ACC112 (cell line): Measurements from ENCODE around the gene RSRP1.

Experiments
- H2AFZ ChIP-seq: fragments of 200-600 bp; sonication (generic); one replicate; pipeline ENCODE4 v1.6.0; 2017; ENCODE audit warnings: antibody characterized with exemption, low read length; ENCODE audit not compliant: unreplicated experiment
- H3K27ac ChIP-seq: fragments of 200-600 bp; sonication (generic); 2 replicates; pipeline ENCODE4 v1.5.1; 2014; ENCODE audit warnings: low read depth, mild to moderate bottlenecking, antibody characterized with exemption, low read length, moderate library complexity
- H3K27me3 ChIP-seq: fragments of 200-600 bp; sonication (generic); 2 replicates; pipeline ENCODE4 v1.6.1; 2014; ENCODE audit warnings: mild to moderate bottlenecking, antibody characterized with exemption, low read length, moderate library complexity, mixed read lengths; ENCODE audit not compliant: insufficient read depth
- H3K36me3 ChIP-seq: fragments of 200-600 bp; sonication (generic); 2 replicates; pipeline ENCODE4 v1.6.1; 2016; ENCODE audit warnings: mild to moderate bottlenecking, antibody characterized with exemption, low read length, moderate library complexity, mixed read lengths; ENCODE audit not compliant: insufficient read depth
- H3K4me1 ChIP-seq: fragments of 200-600 bp; sonication (generic); one replicate; pipeline ENCODE4 v1.6.1; 2016; ENCODE audit warnings: low read length, mixed read lengths; ENCODE audit not compliant: insufficient read depth, unreplicated experiment, control insufficient read depth
- H3K4me3 ChIP-seq: fragments of 200-600 bp; sonication (generic); 2 replicates; pipeline ENCODE4 v1.5.1; 2014; ENCODE audit warnings: mild to moderate bottlenecking, low read depth, low read length
- H3K79me2 ChIP-seq: fragments of 200-600 bp; sonication (generic); one replicate; pipeline ENCODE4 v1.6.0; 2016; ENCODE audit warnings: low read length; ENCODE audit not compliant: control insufficient read depth, unreplicated experiment, insufficient read depth

The RSRP1 gene

DNA sequence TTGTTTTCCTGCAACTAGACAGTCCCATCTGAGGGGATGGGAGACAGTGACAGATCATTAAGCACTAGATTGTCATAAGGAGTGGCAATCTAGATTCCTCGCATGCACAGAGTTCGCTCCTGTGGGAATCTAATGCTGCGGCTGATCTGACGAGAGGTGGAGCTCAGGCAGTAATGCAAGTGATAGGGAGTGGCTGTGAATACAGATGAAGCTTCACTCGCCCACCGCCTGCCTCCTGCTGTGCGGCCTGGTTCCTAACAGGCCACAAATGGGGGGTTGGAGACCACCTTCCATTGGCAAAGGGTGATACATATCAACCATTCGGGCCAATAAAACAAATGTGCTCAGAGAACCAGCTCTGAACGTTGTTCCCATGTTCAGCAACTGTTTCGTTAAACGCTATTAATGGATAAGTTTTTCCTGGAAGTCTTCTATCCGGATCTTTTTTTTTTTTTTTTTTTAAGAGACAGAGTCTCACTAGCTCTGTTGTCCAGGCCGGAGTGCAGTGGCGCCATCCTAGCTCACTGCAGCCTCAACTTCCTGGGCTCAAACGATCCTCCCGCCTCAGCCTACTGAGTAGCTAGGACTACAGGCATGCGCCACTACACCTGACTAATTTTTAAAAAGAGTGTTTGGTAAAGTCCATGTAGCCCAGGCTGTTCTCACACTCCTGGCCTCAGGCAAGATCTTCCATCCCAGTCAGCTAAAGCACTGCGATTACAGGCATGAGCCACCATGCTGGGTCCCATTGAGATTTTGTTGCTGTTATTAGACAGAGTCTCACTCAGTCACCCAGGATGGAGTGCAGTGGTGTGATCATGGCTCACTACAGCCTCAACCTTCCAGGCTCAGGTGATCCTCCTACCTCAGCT lies 8.7 kb upstream of the RSRP1 start:
- no peaks in the 10 kb centered on the region for H3K36me3 ChIP-seq
- H3K27me3 ChIP-seq = no peaks in the 10 kb centered on the region
- no peak overlapping the region for H3K27ac ChIP-seq
- peaks cover 7% of the 10 kb centered on the region for H3K79me2 ChIP-seq
- H3K4me3 ChIP-seq = no peak overlapping the region
- no peak overlapping the region for H2AFZ ChIP-seq
- H3K4me1 ChIP-seq = peaks cover 11% of the 10 kb centered on the region

DNA sequence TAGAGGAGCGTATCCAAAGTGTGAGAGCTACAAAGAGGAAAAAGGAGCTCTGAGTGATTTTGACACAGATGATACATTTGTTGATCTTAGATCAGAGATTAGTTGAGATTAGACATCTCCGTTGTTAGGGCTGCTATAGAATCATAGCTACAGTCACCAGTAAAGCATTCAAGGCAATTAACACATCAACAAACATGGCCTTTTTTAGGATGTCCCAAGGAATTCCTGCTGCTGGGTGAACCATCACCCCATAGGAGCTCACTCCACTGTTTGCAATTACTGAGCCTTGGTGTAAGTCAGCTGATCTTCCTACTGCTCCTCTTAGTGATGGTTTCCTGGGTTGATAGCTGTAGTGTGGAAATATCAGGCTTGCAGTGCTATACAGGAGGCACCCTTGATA lies 6.7 kb upstream of the RSRP1 start:
- H2AFZ ChIP-seq = no peak overlapping the region
- peaks cover 4% of the 10 kb centered on the region for H3K4me1 ChIP-seq
- H3K79me2 ChIP-seq = peaks cover 7% of the 10 kb centered on the region
- H3K27me3 ChIP-seq = no peaks in the 10 kb centered on the region
- H3K27ac ChIP-seq = 0 out of 2 replicates have a peak overlapping the region, but pooled peaks have one; percentile 32
- no peaks in the 10 kb centered on the region for H3K36me3 ChIP-seq
- no peak overlapping the region for H3K4me3 ChIP-seq

DNA sequence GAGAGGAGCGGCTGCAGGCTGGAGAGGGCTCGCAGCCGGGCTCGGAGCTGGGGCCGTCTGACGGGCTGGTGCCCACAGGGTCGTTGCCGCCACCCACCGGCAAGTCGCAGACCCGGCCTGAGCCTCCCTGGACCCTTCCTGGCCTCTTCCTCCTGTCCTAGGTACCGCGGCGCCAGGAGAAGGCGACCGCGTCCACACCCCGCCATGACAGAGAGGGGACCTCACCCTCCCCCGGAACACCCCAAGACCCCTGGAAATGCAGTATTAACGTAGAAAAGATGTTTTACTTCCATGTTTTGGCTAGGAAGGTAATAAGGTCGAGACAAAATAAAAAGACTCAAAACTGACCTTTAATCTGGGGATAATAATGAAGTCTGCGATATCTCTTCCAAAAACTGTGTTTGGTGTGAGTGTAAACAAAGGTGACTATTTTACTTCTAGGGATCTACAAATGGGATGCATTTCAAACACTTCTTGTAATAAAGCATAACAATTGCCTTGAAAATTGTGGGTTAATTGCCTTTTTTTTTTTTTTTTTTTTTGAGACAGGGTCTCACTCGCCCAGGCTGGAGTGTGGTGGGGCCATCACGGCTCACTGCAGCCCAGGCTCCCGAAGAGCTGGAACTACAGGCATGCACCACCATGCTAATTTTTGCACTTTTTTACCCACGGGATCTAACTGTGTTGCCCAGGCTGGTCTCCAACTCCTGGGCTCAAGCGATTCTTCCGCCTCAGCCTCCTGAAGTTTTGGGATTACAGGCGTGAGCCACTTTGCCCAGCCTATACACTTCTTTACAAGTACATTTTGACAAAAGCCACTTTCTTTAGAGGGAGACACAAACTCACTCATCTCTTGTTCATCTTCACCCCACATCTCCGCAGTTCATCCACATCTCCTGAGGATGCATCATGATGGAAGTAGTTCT lies 838 bp upstream of the RSRP1 start:
- no peaks in the 10 kb centered on the region for H3K27me3 ChIP-seq
- peak overlapping the region; percentile 61 for H3K27ac ChIP-seq
- peaks cover 22% of the 10 kb centered on the region for H3K4me1 ChIP-seq
- peak overlapping the region; percentile 97 for H3K4me3 ChIP-seq
- H3K79me2 ChIP-seq = peaks cover 41% of the 10 kb centered on the region
- H3K36me3 ChIP-seq = peaks cover 26% of the 10 kb centered on the region
- peak overlapping the region; percentile 67 for H2AFZ ChIP-seq

DNA sequence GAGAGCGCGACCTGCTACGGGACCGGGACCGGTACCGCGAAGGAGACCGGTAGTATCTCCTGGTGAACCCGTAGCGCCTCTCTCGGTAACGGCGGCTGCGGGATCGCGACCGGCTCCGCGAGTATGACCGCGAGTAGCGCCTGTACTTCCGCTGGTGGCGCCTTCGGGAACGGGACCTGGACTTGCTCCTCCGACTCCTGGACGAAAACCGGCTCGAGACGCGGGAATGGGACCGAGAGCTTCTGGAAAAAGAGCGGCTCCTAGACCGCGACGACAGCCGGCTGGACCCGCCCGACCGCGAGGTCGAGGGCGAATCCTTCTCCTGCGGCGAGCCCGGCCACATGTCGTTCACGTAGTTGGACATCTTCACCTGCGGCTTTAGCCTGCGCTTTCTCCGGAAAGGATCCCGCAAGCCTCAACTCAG lies 642 bp downstream of the RSRP1 start:
- Histone ChIP-seq H3K4me1 (peaks cover 27% of the 10 kb centered on the region), H3K27ac (peak overlapping the region; percentile 97), H3K27me3 (no peaks in the 10 kb centered on the region), H3K36me3 (peaks cover 32% of the 10 kb centered on the region), H2AFZ (no peak overlapping the region), H3K4me3 (peak overlapping the region; percentile 97), H3K79me2 (peaks cover 50% of the 10 kb centered on the region)

DNA sequence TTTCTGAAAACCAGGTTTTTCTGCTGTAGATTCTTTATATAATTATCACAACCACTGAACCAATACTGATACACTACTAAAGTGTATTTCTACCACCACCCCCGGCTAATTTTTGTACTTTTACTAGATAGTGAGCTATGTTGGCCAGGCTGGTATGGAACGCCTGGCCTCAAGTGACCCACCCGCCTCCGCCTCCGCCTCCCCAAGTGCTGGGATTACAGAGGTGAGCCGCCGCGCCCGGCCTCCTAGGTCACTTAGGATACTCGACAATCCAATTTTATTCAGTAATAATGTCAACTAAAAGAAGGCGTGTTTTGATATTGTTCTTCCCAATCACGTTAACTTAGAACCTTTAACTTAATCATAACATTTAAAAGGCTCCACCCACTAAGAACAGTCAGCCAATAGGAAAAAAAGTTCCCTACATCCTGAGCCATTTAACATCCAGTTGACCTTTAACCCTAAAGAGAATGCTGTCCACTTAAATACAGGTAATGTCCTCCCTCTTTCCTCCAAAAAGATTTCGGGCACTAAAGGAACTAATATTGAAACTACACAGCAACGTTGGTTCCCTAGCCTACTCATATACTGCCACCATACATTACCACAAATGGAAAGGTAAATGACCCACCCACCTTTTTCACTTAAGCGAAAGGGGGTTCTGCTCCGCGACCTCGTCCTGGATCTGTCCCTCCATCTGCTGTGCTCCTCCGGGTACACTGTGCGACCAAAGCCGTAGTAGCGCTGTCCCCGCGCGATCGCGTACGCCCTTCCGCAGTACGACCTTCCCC lies 1.2 kb downstream of the RSRP1 start:
- Histone ChIP-seq H3K36me3 (peaks cover 32% of the 10 kb centered on the region), H3K27me3 (no peaks in the 10 kb centered on the region), H2AFZ (no peak overlapping the region), H3K27ac (peak overlapping the region; percentile 97; the same call in 1 of the 2 replicates), H3K4me1 (peaks cover 28% of the 10 kb centered on the region), H3K4me3 (peak overlapping the region; percentile 97), H3K79me2 (peaks cover 50% of the 10 kb centered on the region)

DNA sequence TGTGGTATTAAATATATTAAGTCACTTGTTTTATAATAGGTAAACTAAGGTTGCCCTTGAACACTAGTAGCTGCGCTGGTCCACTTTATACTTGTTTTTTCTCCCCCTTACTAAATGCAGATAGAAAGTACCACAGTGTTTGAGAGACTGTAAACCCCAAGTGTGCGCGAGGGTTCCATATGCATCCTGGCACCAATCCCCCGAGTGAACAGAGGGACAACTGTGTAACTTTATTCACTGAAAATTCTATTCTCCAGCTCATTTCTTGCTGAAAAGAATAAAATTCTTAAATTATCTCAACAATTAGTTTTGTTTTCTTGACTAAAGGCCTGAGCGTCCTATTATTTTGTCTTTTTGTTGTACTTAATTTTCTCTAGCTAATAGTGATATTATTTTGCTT lies 1.9 kb downstream of the RSRP1 start:
- Histone ChIP-seq H3K27ac (no peak overlapping the region), H3K36me3 (peaks cover 32% of the 10 kb centered on the region), H3K27me3 (no peaks in the 10 kb centered on the region), H2AFZ (no peak overlapping the region), H3K79me2 (peaks cover 53% of the 10 kb centered on the region), H3K4me1 (peaks cover 34% of the 10 kb centered on the region), H3K4me3 (peak overlapping the region; percentile 97)

DNA sequence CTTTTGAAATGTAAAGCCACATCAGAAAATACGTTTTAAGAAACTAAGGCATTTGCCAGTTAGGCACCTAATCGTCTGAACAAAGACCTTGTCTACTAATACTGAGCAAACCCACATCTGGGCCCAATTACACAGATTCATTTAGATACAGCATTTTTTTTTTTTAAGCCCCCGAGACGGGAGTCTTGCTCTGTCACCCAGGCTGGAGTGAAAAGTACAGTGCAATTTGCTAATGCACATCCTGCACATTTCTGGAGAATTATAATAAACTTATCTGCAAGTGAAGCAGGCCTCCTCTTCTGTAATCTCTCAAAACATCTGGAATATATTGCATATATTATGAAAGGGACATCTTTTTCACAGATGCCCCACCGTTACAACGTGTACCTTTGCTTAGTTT lies 3.3 kb downstream of the RSRP1 start:
- 0 out of 2 replicates have a peak overlapping the region, but pooled peaks have one; percentile 97 for H3K4me3 ChIP-seq
- H2AFZ ChIP-seq = no peak overlapping the region
- H3K27ac ChIP-seq = no peak overlapping the region
- H3K4me1 ChIP-seq = peaks cover 38% of the 10 kb centered on the region
- H3K36me3 ChIP-seq = peaks cover 32% of the 10 kb centered on the region
- peaks cover 53% of the 10 kb centered on the region for H3K79me2 ChIP-seq
- H3K27me3 ChIP-seq = no peaks in the 10 kb centered on the region

DNA sequence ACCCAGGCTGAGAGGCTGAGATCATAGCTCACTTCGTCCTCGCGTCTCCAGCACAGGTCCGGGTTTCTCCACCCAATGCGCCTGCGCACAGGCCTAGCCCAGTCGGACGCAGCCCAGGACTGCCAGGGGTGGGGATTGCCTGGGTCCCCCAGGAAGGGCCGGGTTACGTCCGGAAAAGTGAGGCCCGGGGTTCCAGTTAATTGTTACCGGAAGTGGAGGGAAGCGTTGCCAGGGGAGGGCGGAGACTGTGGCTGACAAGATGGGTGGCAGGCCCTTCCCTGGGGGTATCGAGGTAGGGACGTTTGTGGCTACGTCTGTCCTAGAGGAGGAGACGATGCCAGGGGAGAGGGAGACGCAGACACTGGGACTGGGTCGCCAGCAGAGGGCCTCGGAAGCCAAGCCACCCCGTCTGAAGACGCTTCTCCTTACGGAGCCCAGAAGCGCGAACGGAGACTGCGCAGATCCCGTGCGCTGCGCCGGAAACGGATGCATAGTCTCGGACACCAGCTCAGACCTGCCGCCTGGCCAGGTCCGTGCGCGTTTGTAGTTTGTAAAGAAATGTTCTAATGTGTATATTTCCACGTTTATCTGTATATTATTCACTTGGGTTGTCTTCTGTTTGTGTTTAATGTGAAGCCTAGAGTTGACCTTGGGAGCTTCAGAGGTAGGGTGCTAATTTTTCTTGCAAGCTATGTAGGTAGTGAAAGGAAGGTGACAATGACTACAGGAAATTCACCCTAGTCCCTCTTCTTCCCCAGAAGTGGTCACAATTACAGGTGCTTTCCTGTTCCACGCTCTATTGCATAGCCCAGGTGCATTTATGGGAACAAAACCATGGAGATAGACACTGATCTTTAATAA lies 7.3 kb downstream of the RSRP1 start:
- peaks cover 24% of the 10 kb centered on the region for H3K36me3 ChIP-seq
- no peaks in the 10 kb centered on the region for H3K27me3 ChIP-seq
- peak overlapping the region; percentile 27 for H2AFZ ChIP-seq
- H3K79me2 ChIP-seq = peaks cover 36% of the 10 kb centered on the region
- peaks cover 39% of the 10 kb centered on the region for H3K4me1 ChIP-seq
- H3K27ac ChIP-seq = peak overlapping the region; percentile 73
- peak overlapping the region; percentile 71 for H3K4me3 ChIP-seq

DNA sequence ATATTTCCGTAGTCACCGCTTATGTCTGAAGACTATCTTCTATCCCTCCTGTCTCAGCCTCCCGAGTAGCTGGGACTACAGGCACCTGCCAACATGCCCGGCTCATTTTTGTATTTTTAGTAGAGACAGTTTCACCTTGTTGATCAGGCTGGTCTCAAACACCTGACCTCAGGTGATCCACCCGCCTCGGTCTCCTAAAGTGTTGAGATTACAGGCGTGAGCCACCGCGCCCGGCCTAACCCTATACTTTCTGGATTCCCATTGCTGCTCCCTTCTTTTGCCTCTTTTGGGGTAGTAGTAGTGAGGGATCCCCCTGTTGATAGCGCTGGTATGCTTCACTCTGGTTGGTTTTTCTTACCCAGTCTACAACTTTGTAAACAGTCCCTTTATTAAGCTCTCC lies 9.2 kb downstream of the RSRP1 start:
- H2AFZ ChIP-seq = no peak overlapping the region
- no peak overlapping the region for H3K4me3 ChIP-seq
- H3K79me2 ChIP-seq = peaks cover 30% of the 10 kb centered on the region
- H3K27me3 ChIP-seq = no peaks in the 10 kb centered on the region
- no peak overlapping the region for H3K27ac ChIP-seq
- peaks cover 30% of the 10 kb centered on the region for H3K4me1 ChIP-seq
- peaks cover 6% of the 10 kb centered on the region; the same call in 1 of the 2 replicates for H3K36me3 ChIP-seq
